Bronchial epithelial cell (primary cell): ENCODE results near the gene SCLT1. TPM values are rescaled to one million over a fixed set of nuclear protein-coding genes. Genes with fewer than 3 reads are reported as not detected.

Experiments used
- DNase-seq: peaks from one replicate; pipeline ENCODE4 v3.0.0-alpha.2; 2010; ENCODE audit warnings: low read depth
- FAIRE-seq: peaks from 2 replicates; lab custom pipeline; 2011; peaks lifted over from hg19 to GRCh38; lab: Jason Lieb, UNC
- H3K27me3 ChIP-seq: 2 replicates; pipeline ENCODE4 v1.5.1; 2011; ENCODE audit warnings: low read length; ENCODE audit not compliant: control insufficient read depth, insufficient read depth
- H3K36me3 ChIP-seq: 2 replicates; pipeline ENCODE4 v1.5.1; 2011; ENCODE audit warnings: low read length; ENCODE audit not compliant: control insufficient read depth, insufficient read depth
- H3K4me3 ChIP-seq: 2 replicates; pipeline ENCODE4 v1.5.1; 2011; ENCODE audit warnings: mild to moderate bottlenecking, low read depth, low read length, control low read depth
- CTCF ChIP-seq: IDR thresholded peaks from 2 replicates; pipeline ENCODE4 v1.5.1; 2011; ENCODE audit warnings: mild to moderate bottlenecking, moderate library complexity, low read length, control low read depth, inconsistent platforms; ENCODE audit not compliant: insufficient read depth, severe bottlenecking
- total RNA-seq: library from RNA; depleted of rRNA; stranded (reverse); fragments of >200 nt; gene quantifications from 2 replicates; pipeline ENCODE4 v1.2.1, GENCODE V29; 2014

Gene SCLT1
- total RNA-seq: 5.3 and 7.3 TPM in 2 replicates

- Histone ChIP-seq H3K36me3 (no peaks in the 10 kb centered on the region), H3K4me3 (peak within 1 kb of the TSS; percentile 97), H3K27me3 (no peaks in the 10 kb centered on the region)
- peak; percentile 95 for DNase-seq
- TF ChIP-seq CTCF: no peak
- peak; percentile 55 for FAIRE-seq
Measured at GRCh38 chr4:129093191-129093920, at the start of gene SCLT1. Gene SCLT1, minus strand, starts transcription at chr4:129093539. Its CDS starts 436 bp downstream, at chr4:129093103.

- no peak for TF ChIP-seq CTCF
- Histone ChIP-seq H3K27me3 (no peaks in the 10 kb centered on the region), H3K36me3 (no peaks in the 10 kb centered on the region), H3K4me3 (no peak overlapping the region)
- no peak for FAIRE-seq
- no peak for DNase-seq
Measured at GRCh38 chr4:129140521-129140920, 47.2 kb upstream of the SCLT1 start.

- no peaks in the 10 kb centered on the region for H3K27me3 ChIP-seq
- FAIRE-seq (peak; percentile 97), DNase-seq (peak; percentile 38)
- no peak for TF ChIP-seq CTCF
- no peaks in the 10 kb centered on the region for H3K36me3 ChIP-seq
- no peak overlapping the region for H3K4me3 ChIP-seq
Measured at GRCh38 chr4:129138810-129139496, 45.6 kb upstream of the SCLT1 start.

GRCh38 chr4:129136433-129136832 lies 43.1 kb upstream of the SCLT1 start:
- DNase-seq: no peak
- FAIRE-seq: no peak
- H3K4me3 ChIP-seq: no peak overlapping the region
- H3K27me3 ChIP-seq: no peaks in the 10 kb centered on the region
- H3K36me3 ChIP-seq: no peaks in the 10 kb centered on the region
- TF ChIP-seq CTCF: no peak

- H3K36me3 ChIP-seq: no peaks in the 10 kb centered on the region
- no peak for TF ChIP-seq CTCF
- DNase-seq (no peak), FAIRE-seq (no peak)
- H3K27me3 ChIP-seq: no peaks in the 10 kb centered on the region
- H3K4me3 ChIP-seq: no peak overlapping the region
Measured at GRCh38 chr4:129131343-129131742, 38.0 kb upstream of the SCLT1 start.
